Hepatocyte (in vitro differentiated cells): Measurements from ENCODE around the gene RGS11. TPM values are rescaled to one million over a fixed set of nuclear protein-coding genes. Genes with fewer than 3 reads are reported as not detected.

Experiments
- DNase-seq: peaks from one replicate; pipeline ENCODE4 v3.0.0-alpha.2; 2016; ENCODE audit warnings: low spot score
- H2AFZ ChIP-seq: fragments of 200-600 bp; sonication (generic); 2 replicates; pipeline ENCODE4 v1.6.0; 2016; ENCODE audit warnings: antibody characterized with exemption, mild to moderate bottlenecking
- H3K27ac ChIP-seq: fragments of 200-600 bp; sonication (generic); 2 replicates; pipeline ENCODE4 v1.5.1; 2016; ENCODE audit warnings: mild to moderate bottlenecking
- H3K27me3 ChIP-seq: fragments of 200-600 bp; sonication (generic); 2 replicates; pipeline ENCODE4 v1.6.1; 2016
- H3K36me3 ChIP-seq: fragments of 200-600 bp; sonication (generic); replicated peaks from 2 replicates; pipeline ENCODE4 v1.5.1; 2016; ENCODE audit warnings: low read depth; ENCODE audit not compliant: insufficient read depth
- H3K4me1 ChIP-seq: fragments of 200-600 bp; sonication (generic); 2 replicates; pipeline ENCODE4 v1.5.1; 2016; ENCODE audit warnings: mild to moderate bottlenecking, moderate library complexity; ENCODE audit not compliant: insufficient read depth
- H3K4me2 ChIP-seq: fragments of 200-600 bp; sonication (generic); 2 replicates; pipeline ENCODE4 v1.6.0; 2016
- H3K4me3 ChIP-seq: fragments of 200-600 bp; sonication (generic); 2 replicates; pipeline ENCODE4 v1.5.1; 2016; ENCODE audit warnings: mild to moderate bottlenecking
- H3K79me2 ChIP-seq: fragments of 200-600 bp; sonication (generic); 2 replicates; pipeline ENCODE4 v1.6.0; 2017; ENCODE audit warnings: mild to moderate bottlenecking
- H3K9me2 ChIP-seq: fragments of 200-600 bp; sonication (generic); replicated peaks from 2 replicates; pipeline ENCODE4 v1.6.0; 2017; ENCODE audit warnings: mild to moderate bottlenecking; ENCODE audit not compliant: insufficient read depth
- H3K9me3 ChIP-seq: fragments of 200-600 bp; sonication (generic); 2 replicates; pipeline ENCODE4 v1.5.1; 2016; ENCODE audit warnings: low read depth, mild to moderate bottlenecking
- H4K20me1 ChIP-seq: fragments of 200-600 bp; sonication (generic); 2 replicates; pipeline ENCODE4 v1.6.0; 2016; ENCODE audit warnings: mild to moderate bottlenecking; ENCODE audit not compliant: insufficient read depth, poor library complexity, severe bottlenecking
- CTCF ChIP-seq: fragments of 200-600 bp; sonication (generic); IDR thresholded peaks from 2 replicates; pipeline ENCODE4 v1.5.1; 2016; ENCODE audit warnings: antibody characterized with exemption, mild to moderate bottlenecking; ENCODE audit not compliant: poor library complexity
- EZH2 ChIP-seq: fragments of 200-600 bp; sonication (generic); IDR thresholded peaks from 2 replicates; pipeline ENCODE4 v1.6.1; 2016; ENCODE audit warnings: antibody characterized with exemption, mild to moderate bottlenecking, borderline replicate concordance
- EZH2phosphoT487 ChIP-seq: fragments of 200-600 bp; sonication (generic); IDR thresholded peaks from one replicate; pipeline ENCODE4 v1.6.1; 2018; ENCODE audit warnings: antibody characterized with exemption, mild to moderate bottlenecking, low read depth, moderate library complexity; ENCODE audit not compliant: unreplicated experiment, severe bottlenecking
- WGBS: methylation state at CpG from one replicate; pipeline ENCODE4 v1.1.6; 2016; ENCODE audit warnings: low lambda C conversion rate; ENCODE audit errors: missing lambda C conversion rate; 5-methylcytosine and 5-hydroxymethylcytosine counted together
- polyA plus RNA-seq: library from polyadenylated mRNA; unstranded; fragments of >200 nt; fragmentation: Nextera tagmentation; extraction: Ambion mirVana; gene quantifications from 2 replicates; pipeline ENCODE4 v1.2.1, GENCODE V29; 2016
- total RNA-seq: library from RNA; depleted of rRNA; stranded (reverse); fragments of >200 nt; gene quantifications from 2 replicates; pipeline ENCODE4 v1.2.3, GENCODE V29; 2014

The RGS11 gene
- total and polyA plus RNA-seq, 2 experiments from 2014 or later = 0.57 to 0.93 TPM

- Histone ChIP-seq H3K27ac (no peak overlapping the region), H3K9me3 (no peaks in the 10 kb centered on the region), H4K20me1 (no peaks in the 10 kb centered on the region), H2AFZ (no peak overlapping the region), H3K4me2 (no peak overlapping the region), H3K79me2 (no peaks in the 10 kb centered on the region), H3K9me2 (no peaks in the 10 kb centered on the region), H3K27me3 (no peaks in the 10 kb centered on the region), H3K4me1 (no peaks in the 10 kb centered on the region), H3K36me3 (no peaks in the 10 kb centered on the region), H3K4me3 (no peak overlapping the region)
- no peak for DNase-seq
- WGBS = 97% methylated on average over 35 of the region's 35 CpGs
- TF ChIP-seq EZH2phosphoT487 = no peak
- TF ChIP-seq CTCF = no peak
- TF ChIP-seq EZH2 = no peak
These were observed 12.5 kb downstream of the RGS11 start for GRCh38 chr16:263182-263774.

DNA sequence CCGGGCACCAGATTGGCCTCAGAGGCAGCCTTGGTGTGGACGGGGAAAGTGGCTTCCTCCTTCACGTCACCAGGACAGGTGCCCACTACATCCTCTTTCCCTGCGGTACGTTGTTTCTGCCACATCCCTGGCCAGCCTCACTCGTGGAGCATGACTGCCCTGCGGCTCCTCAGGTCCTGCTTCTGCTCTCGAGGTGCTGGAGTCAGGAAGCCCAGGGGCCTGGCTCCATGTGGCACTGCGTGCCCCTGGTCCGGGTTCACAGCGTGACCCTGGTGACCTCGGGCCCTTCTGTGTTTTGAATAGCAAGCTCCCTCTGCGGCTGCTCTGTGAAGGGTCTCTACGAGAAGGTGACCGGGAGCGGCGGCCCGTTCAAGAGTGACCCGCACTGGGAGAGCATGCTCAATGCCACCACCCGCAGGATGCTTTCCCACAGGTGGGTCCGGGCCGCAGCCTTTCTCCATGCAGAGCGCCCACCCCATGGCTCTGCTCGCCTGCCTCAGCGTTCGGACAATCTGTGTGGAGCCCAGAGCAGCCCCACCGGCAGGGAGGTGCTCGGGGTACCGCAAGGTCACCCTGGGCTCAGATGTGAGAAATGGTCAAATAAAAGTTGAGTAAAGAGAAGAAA, 13.5 kb downstream of the RGS11 start:
- 97% methylated on average over 29 of the region's 29 CpGs for WGBS
- H3K36me3 ChIP-seq = no peaks in the 10 kb centered on the region

DNA sequence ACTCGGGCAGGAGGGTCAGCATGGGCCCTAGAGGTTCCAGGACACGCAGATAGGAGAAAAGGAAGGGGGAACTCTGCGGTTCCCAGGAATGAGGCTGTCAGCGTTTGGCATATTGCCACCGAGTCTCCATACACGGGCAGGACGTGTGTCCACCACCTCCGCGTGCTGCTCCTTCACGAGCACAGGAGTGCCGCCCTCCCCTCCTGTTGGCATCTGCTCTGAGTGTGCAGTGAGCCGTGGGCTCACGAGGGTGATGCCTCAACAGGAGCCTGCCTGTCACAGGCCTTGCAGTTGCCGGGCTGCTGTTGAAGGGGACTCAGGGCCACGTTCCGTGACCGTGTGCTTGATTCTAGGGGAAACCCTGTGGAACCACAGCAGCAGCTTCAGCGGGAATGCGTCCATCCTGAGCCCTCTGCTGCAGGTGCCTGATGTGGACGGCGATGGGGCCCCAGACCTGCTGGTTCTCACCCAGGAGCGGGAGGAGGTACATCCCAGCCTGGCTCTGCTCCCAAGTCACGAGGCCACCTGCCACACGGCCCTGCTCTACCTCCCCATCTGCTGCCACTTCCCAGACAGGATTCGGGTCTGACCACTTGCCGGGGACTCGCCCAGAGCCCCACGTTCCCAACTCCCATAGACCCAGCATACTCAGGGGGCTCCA, 14.6 kb downstream of the RGS11 start:
- DNase-seq = no peak
- Histone ChIP-seq H3K36me3 (no peaks in the 10 kb centered on the region), H3K79me2 (no peaks in the 10 kb centered on the region), H4K20me1 (no peaks in the 10 kb centered on the region), H3K9me2 (no peaks in the 10 kb centered on the region), H3K27me3 (no peaks in the 10 kb centered on the region), H3K4me1 (no peaks in the 10 kb centered on the region), H3K27ac (no peak overlapping the region), H3K9me3 (no peaks in the 10 kb centered on the region), H2AFZ (no peak overlapping the region), H3K4me3 (no peak overlapping the region), H3K4me2 (no peak overlapping the region)
- TF ChIP-seq EZH2 = no peak
- TF ChIP-seq CTCF = no peak
- TF ChIP-seq EZH2phosphoT487 = no peak
- WGBS = 95% methylated on average over 27 of the region's 28 CpGs

More for the DNA sequence above, 13.5 kb downstream of the RGS11 start:
- Histone ChIP-seq H3K4me1 (no peaks in the 10 kb centered on the region), H3K27me3 (no peaks in the 10 kb centered on the region), H3K27ac (no peak overlapping the region), H3K4me2 (no peak overlapping the region), H3K79me2 (no peaks in the 10 kb centered on the region), H4K20me1 (no peaks in the 10 kb centered on the region), H3K4me3 (no peak overlapping the region), H2AFZ (no peak overlapping the region), H3K9me3 (no peaks in the 10 kb centered on the region), H3K9me2 (no peaks in the 10 kb centered on the region)
- no peak for TF ChIP-seq EZH2
- TF ChIP-seq CTCF = no peak
- TF ChIP-seq EZH2phosphoT487 = no peak
- DNase-seq = no peak
